OCI-LY1 (cell line): ENCODE results near the gene MARK3.
"Not testable (repeated sequence)": the region's sequence is repeated elsewhere in the genome, so short reads cannot be mapped to it uniquely, and the experiment has no call there.

Experiments used
- H2AFZ ChIP-seq: fragments of 200-600 bp; sonication (generic), shearing (Covaris generic); 2 replicates; pipeline ENCODE4 v1.6.0; 2014; ENCODE audit warnings: antibody characterized with exemption, mild to moderate bottlenecking, low read length
- H3F3A ChIP-seq: fragments of 200-600 bp; sonication (generic), shearing (Covaris generic); 2 replicates; pipeline ENCODE4 v1.6.0; 2014; ENCODE audit warnings: mild to moderate bottlenecking, antibody characterized with exemption, low read length, moderate library complexity; ENCODE audit not compliant: insufficient read depth
- H3K27ac ChIP-seq: fragments of 200-600 bp; sonication (generic); 2 replicates; pipeline ENCODE4 v1.5.1; 2014; ENCODE audit warnings: low read length, mixed run types, mild to moderate bottlenecking, low read depth; ENCODE audit not compliant: poor library complexity, severe bottlenecking
- H3K27me3 ChIP-seq: fragments of 200-600 bp; sonication (generic); 2 replicates; pipeline ENCODE4 v1.6.0; 2014; ENCODE audit warnings: antibody characterized with exemption, mild to moderate bottlenecking, low read length, moderate library complexity; ENCODE audit not compliant: insufficient read depth
- H3K36me3 ChIP-seq: fragments of 200-600 bp; sonication (generic); 2 replicates; pipeline ENCODE4 v1.6.1; 2014; ENCODE audit warnings: mild to moderate bottlenecking, antibody characterized with exemption, low read length, moderate library complexity, mixed read lengths; ENCODE audit not compliant: insufficient read depth
- H3K4me1 ChIP-seq: fragments of 200-600 bp; sonication (generic); 2 replicates; pipeline ENCODE4 v1.5.1; 2014; ENCODE audit warnings: mild to moderate bottlenecking, low read length, moderate library complexity; ENCODE audit not compliant: insufficient read depth, severe bottlenecking
- H3K4me2 ChIP-seq: fragments of 200-600 bp; sonication (generic), shearing (Covaris generic); 2 replicates; pipeline ENCODE4 v1.6.1; 2014; ENCODE audit warnings: low read length
- H3K4me3 ChIP-seq: fragments of 200-600 bp; sonication (generic); 2 replicates; pipeline ENCODE4 v1.5.1; 2014; ENCODE audit warnings: low read length, low read depth, mild to moderate bottlenecking, mixed read lengths; ENCODE audit not compliant: poor library complexity, severe bottlenecking
- H3K79me2 ChIP-seq: fragments of 200-600 bp; shearing (Covaris generic); 2 replicates; pipeline ENCODE4 v1.6.1; 2016; ENCODE audit warnings: mixed run types, low read length, mixed read lengths; ENCODE audit not compliant: insufficient read depth
- H3K9ac ChIP-seq: fragments of 200-600 bp; sonication (generic), shearing (Covaris generic); 2 replicates; pipeline ENCODE4 v1.6.1; 2014; ENCODE audit warnings: mild to moderate bottlenecking, low read length, mixed read lengths
- H3K9me2 ChIP-seq: fragments of 200-600 bp; sonication (generic), shearing (Covaris generic); 2 replicates; pipeline ENCODE4 v1.6.1; 2014; ENCODE audit warnings: low read depth, mild to moderate bottlenecking, low read length, mixed read lengths
- H3K9me3 ChIP-seq: fragments of 200-600 bp; shearing (Covaris generic); 2 replicates; pipeline ENCODE4 v1.6.1; 2014; ENCODE audit warnings: low read length, mixed read lengths
- H4K20me1 ChIP-seq: fragments of 200-600 bp; sonication (generic), shearing (Covaris generic); 2 replicates; pipeline ENCODE4 v1.6.0; 2016; ENCODE audit warnings: mild to moderate bottlenecking, low read length; ENCODE audit not compliant: insufficient read depth
- EZH2 ChIP-seq: fragments of 200-600 bp; sonication (generic), shearing (Covaris generic); IDR thresholded peaks from 2 replicates; pipeline ENCODE4 v1.8.0; 2017; ENCODE audit warnings: borderline replicate concordance, mixed run types, mild to moderate bottlenecking, antibody characterized with exemption, low read length, moderate library complexity, mixed read lengths
- TF ChIP-seq, protein P1 (sequence below): fragments of 200-600 bp; sonication (generic), shearing (Covaris generic); IDR thresholded peaks from 2 replicates; pipeline ENCODE4 v1.5.1; 2017; ENCODE audit warnings: mild to moderate bottlenecking, antibody characterized with exemption, low read length, moderate library complexity, mixed read lengths

Gene MARK3

DNA sequence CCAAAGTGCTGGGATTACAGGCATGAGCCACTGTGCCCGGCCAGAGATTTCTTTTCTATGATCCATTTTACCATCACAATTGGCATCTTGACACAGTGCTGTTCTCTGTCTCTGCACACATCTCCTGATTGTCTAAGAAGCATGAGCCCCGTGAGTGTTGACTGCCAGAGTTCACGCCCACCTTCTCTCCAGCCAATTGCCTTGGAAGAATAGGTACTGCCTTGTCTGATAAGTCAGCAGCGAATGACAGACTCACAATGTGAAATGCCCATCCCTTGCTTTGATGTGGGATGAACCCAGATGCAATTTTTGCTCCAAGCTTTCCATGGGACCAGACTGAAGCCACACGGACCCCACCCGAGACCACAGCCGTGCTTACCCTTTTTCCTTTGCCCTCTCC lies 31.9 kb upstream of the MARK3 start:
- no peak overlapping the region for H3K4me2 ChIP-seq
- TF ChIP-seq, protein P1, sequence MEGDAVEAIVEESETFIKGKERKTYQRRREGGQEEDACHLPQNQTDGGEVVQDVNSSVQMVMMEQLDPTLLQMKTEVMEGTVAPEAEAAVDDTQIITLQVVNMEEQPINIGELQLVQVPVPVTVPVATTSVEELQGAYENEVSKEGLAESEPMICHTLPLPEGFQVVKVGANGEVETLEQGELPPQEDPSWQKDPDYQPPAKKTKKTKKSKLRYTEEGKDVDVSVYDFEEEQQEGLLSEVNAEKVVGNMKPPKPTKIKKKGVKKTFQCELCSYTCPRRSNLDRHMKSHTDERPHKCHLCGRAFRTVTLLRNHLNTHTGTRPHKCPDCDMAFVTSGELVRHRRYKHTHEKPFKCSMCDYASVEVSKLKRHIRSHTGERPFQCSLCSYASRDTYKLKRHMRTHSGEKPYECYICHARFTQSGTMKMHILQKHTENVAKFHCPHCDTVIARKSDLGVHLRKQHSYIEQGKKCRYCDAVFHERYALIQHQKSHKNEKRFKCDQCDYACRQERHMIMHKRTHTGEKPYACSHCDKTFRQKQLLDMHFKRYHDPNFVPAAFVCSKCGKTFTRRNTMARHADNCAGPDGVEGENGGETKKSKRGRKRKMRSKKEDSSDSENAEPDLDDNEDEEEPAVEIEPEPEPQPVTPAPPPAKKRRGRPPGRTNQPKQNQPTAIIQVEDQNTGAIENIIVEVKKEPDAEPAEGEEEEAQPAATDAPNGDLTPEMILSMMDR = no peak
- TF ChIP-seq EZH2 = no peak
- no peaks in the 10 kb centered on the region for H3K9me2 ChIP-seq
- H3K4me3 ChIP-seq = no peak overlapping the region
- peaks cover 7% of the 10 kb centered on the region; the same call in 1 of the 2 replicates for H3K9me3 ChIP-seq
- H3K36me3 ChIP-seq = no peaks in the 10 kb centered on the region
- no peak overlapping the region for H3K27ac ChIP-seq
- H3K27me3 ChIP-seq = peaks cover 5% of the 10 kb centered on the region; the same call in 1 of the 2 replicates
- H3K4me1 ChIP-seq = peaks cover 20% of the 10 kb centered on the region
- no peaks in the 10 kb centered on the region for H4K20me1 ChIP-seq
- no peaks in the 10 kb centered on the region for H3K79me2 ChIP-seq
- no peak overlapping the region for H3K9ac ChIP-seq
- H3F3A ChIP-seq = no peaks in the 10 kb centered on the region
- H2AFZ ChIP-seq = no peak overlapping the region

DNA sequence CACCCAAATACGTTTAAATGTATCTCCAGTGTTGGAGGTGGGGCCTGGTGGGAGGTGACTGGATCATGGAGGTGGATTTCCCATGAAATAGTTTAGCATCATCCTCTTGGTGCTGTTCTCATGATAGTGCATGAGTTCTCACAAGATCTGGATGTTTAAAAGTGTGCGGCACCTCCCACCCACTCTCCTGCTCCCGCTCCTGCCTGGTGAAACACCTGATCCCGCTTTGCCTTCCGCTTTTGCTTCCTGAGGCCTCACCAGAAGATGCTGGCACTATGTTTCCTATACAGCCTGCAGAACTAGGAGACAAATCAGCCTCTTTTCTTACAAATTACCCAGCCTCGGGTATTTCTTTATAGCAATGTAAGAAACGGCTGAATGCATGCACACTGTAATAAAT lies 31.1 kb upstream of the MARK3 start:
- no peak for TF ChIP-seq EZH2
- TF ChIP-seq, protein P1 = no peak
- H3K36me3 ChIP-seq = no peaks in the 10 kb centered on the region
- no peak overlapping the region for H2AFZ ChIP-seq
- no peak overlapping the region for H3K4me3 ChIP-seq
- H3K27ac ChIP-seq = no peak overlapping the region
- H3F3A ChIP-seq = no peaks in the 10 kb centered on the region
- no peaks in the 10 kb centered on the region for H4K20me1 ChIP-seq
- no peak overlapping the region for H3K4me2 ChIP-seq
- peaks cover 20% of the 10 kb centered on the region for H3K4me1 ChIP-seq
- H3K9ac ChIP-seq = no peak overlapping the region
- H3K9me2 ChIP-seq = no peaks in the 10 kb centered on the region
- peaks cover 7% of the 10 kb centered on the region; the same call in 1 of the 2 replicates for H3K9me3 ChIP-seq
- H3K27me3 ChIP-seq = peaks cover 5% of the 10 kb centered on the region; the same call in 1 of the 2 replicates
- no peaks in the 10 kb centered on the region for H3K79me2 ChIP-seq

DNA sequence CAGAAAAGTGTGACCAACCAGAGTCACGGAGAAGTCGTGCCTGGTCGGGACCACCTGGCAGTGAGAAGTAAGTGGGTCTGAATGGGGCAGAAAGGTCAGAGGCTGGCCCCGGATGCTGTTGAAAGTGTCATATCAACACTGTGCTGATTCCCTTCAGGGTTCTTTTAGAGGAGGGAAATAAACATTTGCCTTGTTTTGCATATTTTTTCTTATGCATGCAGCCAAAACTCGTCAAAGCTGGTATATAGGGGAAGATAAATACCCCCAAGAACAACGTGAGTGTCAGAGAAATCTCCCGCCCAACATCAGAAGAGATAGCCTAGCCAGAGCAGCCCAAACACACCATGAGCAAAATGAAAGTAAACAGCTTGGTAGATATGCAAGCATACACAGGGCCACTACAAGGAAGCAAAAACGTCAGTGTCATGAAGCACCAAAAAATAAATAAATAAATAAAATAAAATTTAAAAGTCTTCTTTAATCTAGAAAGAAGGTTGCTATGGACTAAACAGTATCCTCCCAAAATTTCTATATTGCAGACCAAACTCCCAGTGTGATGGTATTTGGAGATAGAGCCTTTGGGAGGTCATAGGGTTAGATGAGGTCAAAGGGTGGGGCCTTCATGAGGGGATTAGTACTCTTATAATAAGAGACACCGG lies 29.1 kb upstream of the MARK3 start:
- TF ChIP-seq EZH2 = no peak
- Histone ChIP-seq H4K20me1 (no peaks in the 10 kb centered on the region), H3K36me3 (no peaks in the 10 kb centered on the region; the same call in 1 of the 2 replicates), H3K9me2 (no peaks in the 10 kb centered on the region), H3K79me2 (no peaks in the 10 kb centered on the region), H3K27ac (no peak overlapping the region), H3F3A (no peaks in the 10 kb centered on the region), H3K27me3 (peaks cover 5% of the 10 kb centered on the region; the same call in 1 of the 2 replicates), H3K4me1 (peaks cover 20% of the 10 kb centered on the region), H3K9me3 (peaks cover 14% of the 10 kb centered on the region), H3K4me3 (peak overlapping the region; percentile 21), H3K9ac (no peak overlapping the region), H2AFZ (peak overlapping the region; percentile 87; the same call in 1 of the 2 replicates), H3K4me2 (peak overlapping the region; percentile 49)

DNA sequence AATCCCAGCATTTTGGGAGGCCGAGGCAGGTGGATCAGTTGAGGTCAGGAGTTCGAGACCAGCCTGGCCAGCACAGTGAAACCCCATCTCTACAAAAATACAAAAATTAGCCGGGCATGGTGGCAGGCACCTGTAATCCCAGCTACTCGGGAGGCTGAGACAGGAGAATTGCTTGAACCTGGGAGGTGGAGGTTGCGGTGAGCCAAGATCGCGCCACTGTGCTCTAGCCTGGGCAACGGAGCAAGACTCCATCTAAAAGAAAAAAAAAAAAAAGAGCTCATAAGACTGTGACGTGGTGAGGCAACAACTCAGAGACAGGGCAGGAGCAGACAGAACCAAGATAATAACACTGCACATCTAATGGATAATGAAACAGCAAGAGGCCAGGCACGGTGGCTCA lies 27.7 kb upstream of the MARK3 start:
- H3K27me3 ChIP-seq, H3K9me2 ChIP-seq, H4K20me1 ChIP-seq, H3K4me3 ChIP-seq, H3K9ac ChIP-seq, H3K79me2 ChIP-seq, H3K27ac ChIP-seq, H3K36me3 ChIP-seq, H3K4me2 ChIP-seq, H3F3A ChIP-seq: not testable (repeated sequence)
- peaks cover 18% of the 10 kb centered on the region for H3K9me3 ChIP-seq
- 0 out of 2 replicates have a peak overlapping the region, but pooled peaks have one; percentile 1 for H2AFZ ChIP-seq
- H3K4me1 ChIP-seq = peaks cover 20% of the 10 kb centered on the region
